Epidermal melanocyte (primary cell): ENCODE measurements around the gene PROX1.
"Not testable (repeated sequence)": the region's sequence is repeated elsewhere in the genome, so short reads cannot be mapped to it uniquely, and the experiment has no call there.

Experiments used
- DNase-seq: peaks from one replicate; pipeline ENCODE4 v3.0.0; 2011; ENCODE audit warnings: low spot score; ENCODE audit not compliant: insufficient read length

Gene PROX1

GRCh38 chr1:214067397-214067796, 79.6 kb downstream of the PROX1 start:
- DNase-seq = no peak

GRCh38 chr1:214067853-214068703, 80.3 kb downstream of the PROX1 start:
- DNase-seq = no peak

- no peak for DNase-seq
Observed at GRCh38 chr1:214068979-214069378, 81.2 kb downstream of the PROX1 start.

GRCh38 chr1:214071469-214071868, 83.7 kb downstream of the PROX1 start:
- DNase-seq = no peak

- no peak for DNase-seq
Observed at GRCh38 chr1:214072426-214073157, 84.8 kb downstream of the PROX1 start.

GRCh38 chr1:214074477-214074876, 86.7 kb downstream of the PROX1 start:
- no peak for DNase-seq

- DNase-seq = no peak
Observed at GRCh38 chr1:214075305-214075998, 87.7 kb downstream of the PROX1 start.

GRCh38 chr1:214075999-214076707, 88.4 kb downstream of the PROX1 start:
- no peak for DNase-seq

GRCh38 chr1:214076708-214077065, 88.9 kb downstream of the PROX1 start:
- DNase-seq = no peak

- no peak for DNase-seq
Observed at GRCh38 chr1:214078950-214079349, 91.2 kb downstream of the PROX1 start.

- DNase-seq = no peak
Observed at GRCh38 chr1:214085325-214085724, 97.6 kb downstream of the PROX1 start.

GRCh38 chr1:214086945-214087344, 99.2 kb downstream of the PROX1 start:
- DNase-seq = no peak

- DNase-seq = not testable (repeated sequence)
Observed at GRCh38 chr1:214089003-214089402, 101.2 kb downstream of the PROX1 start.
